GM21447 (cell line): ENCODE data around the gene SGPP2.
"Not testable (repeated sequence)": the region's sequence is repeated elsewhere in the genome, so short reads cannot be mapped to it uniquely, and the experiment has no call there.

ENCODE experiments used
- ATAC-seq: cut with Tn5 transposase; IDR thresholded peaks from one replicate; pipeline ENCODE4 v1.9.1; 2021; ENCODE audit not compliant: unreplicated experiment

The SGPP2 gene

DNA sequence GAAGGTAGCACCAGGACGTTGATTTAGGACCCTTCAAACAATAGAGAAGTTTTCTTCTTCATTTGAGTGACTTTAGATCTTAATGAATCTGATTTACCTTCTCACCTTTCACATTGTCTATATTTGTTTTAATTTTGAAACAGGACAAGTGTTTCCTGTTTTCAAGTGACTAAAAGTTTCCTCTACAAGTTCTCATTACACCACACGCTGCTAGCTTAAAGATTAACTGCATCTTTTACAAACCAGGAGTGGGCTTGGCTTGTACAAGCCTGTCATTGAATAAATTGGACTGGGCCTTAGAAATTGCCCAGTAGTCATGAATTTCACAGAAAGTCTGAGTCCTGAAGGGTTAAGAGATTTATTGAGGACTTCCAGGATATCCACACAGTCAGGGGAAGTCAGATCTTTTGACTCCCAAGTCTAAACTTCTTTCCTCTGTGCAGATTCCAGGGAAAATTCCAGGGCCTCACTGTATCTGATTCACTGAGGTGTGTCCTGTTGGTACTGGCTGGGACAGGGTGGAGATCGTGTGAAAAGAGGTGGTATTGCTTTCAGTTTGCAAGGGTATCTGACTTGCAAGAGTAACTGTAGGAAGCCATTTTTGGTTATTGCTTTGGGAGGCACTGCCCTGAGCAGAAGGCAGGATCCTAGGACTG is 3.4 kb downstream of the SGPP2 start:
- peak; percentile 50 for ATAC-seq

- ATAC-seq = no peak
These were observed 5.7 kb downstream of the SGPP2 start for GRCh38 chr2:222430071-222430470.

GRCh38 chr2:222430681-222431080 is 6.3 kb downstream of the SGPP2 start:
- ATAC-seq = no peak

DNA sequence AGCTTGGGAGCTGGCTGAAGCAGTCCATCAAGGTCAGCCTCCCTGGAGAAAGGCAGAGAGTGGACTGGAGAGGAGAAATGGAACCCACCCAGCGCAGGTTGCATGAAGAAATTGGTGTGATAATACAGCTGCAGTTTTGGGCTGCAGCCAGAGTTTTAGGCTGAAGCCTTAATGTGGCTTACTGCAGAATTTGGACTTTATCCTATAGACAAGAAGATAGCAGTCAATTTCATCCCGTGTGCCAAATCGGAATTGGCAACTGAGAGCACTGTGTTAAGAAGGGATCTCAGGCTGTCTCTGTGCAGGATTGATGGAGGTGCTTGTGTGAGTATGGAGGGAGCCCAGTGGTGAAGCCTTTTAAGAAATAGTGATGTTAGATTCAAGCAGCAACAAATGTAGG is 7.5 kb downstream of the SGPP2 start:
- no peak for ATAC-seq

DNA sequence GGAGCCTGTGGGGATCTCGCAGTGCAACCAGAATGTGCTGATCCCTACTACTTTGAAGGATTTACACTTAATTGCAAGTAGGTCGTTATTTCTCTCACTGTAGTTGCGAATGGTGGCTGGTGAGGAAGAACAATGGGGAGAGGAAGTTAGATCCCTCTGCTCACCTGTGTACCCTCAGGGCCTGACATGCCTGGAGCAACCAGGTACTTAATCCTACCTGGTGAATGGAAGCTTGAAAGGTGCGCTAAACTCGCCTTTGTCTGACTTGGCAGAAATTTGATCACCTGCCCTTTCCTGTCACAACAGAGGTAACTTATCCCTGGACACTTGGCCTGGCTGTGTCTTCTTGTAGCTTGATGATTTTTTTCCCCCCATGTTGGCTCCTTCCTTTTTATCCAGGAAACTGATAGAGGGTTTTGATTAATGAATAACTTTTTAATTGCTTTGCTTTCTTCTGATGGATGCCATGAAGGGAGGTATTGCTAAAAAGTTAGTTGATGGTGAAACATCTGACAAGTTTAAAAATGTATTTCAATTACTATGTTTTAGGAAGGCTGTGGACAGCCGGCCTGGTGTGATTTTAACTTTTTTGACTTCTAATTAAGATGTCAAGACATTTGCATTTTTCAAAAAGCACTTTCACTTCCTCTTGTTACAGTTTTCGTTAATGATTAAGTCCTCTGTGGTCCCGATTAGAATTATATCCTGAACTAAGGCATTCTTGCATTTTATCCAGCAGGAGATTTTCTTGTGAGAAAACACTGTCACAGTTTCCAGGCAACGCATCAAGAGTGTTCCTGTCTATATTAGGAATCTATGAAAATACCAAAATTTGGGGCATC is 9.2 kb downstream of the SGPP2 start:
- ATAC-seq = peak; percentile 75

- peak; percentile 44 for ATAC-seq
These were observed 9.9 kb downstream of the SGPP2 start for GRCh38 chr2:222434204-222434603.

DNA sequence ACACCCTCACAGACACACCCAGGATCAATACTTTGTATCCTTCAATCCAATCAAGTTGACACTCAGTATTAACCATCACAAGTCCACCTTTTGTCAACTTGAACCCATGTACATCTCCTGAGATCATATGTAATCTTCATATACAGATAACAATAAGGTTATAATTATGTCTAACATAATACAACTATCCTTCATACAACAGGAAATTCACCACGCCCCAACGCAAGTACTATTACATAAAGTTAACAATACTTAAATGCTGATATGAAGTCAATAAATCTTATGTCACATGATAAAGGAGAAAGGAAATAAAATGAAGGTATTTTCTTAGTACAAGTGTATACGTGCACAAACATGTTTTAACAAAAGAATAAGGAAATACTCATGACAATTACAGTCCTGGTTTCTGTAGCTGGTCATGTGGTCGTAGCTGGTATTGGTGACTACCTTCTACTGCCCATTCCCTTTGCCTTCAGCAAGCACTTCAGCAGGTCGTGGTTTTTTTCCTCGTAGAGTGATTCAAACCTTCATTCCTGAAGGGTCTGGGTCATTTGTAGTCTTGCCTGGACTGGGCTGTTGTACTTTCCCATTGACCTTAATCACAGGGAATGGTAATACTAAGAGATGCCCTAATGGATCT is 11.2 kb downstream of the SGPP2 start:
- not testable (repeated sequence) for ATAC-seq

- ATAC-seq = no peak
These were observed 11.7 kb downstream of the SGPP2 start for GRCh38 chr2:222436040-222436413.

DNA sequence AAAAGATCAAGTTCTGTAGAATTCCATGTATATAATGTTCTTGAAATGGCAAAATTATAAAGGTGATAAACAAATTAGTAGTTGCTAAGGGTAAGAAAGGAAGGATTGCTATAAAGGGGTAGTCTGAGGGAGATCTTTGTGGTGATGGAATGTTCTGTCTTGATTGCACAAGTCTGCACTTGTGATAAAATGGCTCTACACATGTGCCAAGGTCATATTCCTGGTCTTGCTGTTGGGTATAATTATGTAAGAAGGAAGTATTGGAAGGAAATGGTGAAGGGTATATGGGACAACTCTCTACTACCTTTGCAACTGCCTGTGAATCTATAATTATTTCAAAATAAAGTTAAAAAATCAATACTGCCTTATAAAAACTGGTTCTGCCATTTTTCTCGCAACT is 15.3 kb downstream of the SGPP2 start:
- ATAC-seq = no peak

DNA sequence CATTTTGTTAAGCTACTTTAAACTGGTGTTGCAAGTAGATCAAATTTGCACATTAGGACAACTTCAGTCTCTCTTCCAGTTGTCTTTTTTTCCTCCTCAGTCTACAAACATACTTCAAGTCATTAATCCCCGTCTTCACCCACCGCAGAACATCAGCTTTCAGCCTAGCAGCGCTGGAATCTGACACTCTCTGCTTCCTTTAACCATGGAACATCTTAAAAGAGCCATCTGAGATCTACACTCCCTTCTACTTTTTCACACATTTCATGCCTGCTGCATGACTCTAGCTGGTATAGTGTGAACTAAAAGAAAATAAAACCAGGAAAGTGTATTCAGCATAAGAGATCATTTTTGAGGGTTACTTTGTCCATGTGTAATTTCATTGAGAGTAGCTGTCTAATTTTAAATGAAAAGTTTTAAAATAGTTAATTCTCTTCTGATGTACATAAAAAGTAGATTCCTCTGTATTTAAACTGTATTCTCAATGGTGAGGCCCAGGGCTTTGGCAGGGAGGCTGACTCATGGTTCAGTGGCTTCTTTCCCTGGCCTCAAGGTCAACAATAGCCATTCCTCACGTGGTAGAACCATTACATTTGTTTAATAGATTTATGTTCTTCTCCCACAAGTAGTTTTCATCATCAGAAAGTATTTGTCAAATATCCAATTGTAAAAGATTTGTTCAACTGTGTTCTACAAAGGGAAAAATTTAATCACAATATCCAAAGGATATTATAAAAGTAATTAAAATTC is 16.5 kb downstream of the SGPP2 start:
- ATAC-seq = no peak

GRCh38 chr2:222442665-222443064 is 18.3 kb downstream of the SGPP2 start:
- no peak for ATAC-seq

GRCh38 chr2:222445227-222445626 is 20.9 kb downstream of the SGPP2 start:
- ATAC-seq = no peak

GRCh38 chr2:222447131-222447530 is 22.8 kb downstream of the SGPP2 start:
- no peak for ATAC-seq

DNA sequence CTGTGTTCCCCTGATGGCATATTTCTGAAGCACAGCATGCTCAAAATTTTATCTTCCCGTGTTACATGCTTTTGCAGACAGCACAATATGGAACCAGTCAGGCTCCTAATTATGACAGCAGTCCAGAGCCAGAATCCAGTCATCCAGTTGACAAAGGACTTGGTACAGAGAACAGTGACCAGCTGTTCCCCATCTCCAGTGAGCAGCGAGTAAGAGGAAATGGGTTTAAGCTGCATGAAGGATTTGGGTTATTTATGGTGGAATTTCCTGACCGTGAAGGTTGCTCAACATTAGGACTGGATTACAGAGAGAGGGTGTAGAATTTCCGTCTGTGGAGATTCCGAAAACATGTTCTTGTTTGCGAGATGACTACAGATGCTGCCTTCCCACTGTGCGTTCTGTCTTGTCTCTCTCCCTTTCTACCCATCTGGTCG is 24.4 kb downstream of the SGPP2 start:
- no peak for ATAC-seq

- no peak for ATAC-seq
These were observed 25.7 kb downstream of the SGPP2 start for GRCh38 chr2:222450021-222450420.

DNA sequence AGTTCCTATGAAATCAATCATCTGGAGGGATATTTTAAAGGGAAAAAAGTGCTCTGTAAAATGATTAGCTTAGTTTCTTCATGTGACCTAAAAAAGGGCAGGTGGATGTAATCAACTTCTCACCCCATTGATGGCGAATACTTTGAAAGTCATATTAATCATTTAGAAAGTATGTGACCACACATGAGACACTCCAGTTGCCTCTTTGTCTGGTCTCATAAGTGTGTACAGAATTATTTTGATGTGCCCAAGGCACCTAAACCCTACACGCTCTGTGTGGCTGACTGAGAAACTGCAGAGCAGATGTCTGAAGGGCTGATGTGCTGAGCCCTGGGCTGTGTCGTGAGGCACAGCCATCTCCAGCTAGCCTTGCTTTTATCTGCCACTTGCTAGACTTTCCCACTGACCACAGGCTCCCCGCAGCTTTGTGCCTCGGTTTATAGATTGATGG is 26.9 kb downstream of the SGPP2 start:
- peak; percentile 99 for ATAC-seq

GRCh38 chr2:222452422-222452950 is 28.1 kb downstream of the SGPP2 start:
- ATAC-seq = no peak

- ATAC-seq = no peak
These were observed 32.2 kb downstream of the SGPP2 start for GRCh38 chr2:222456479-222457077.

DNA sequence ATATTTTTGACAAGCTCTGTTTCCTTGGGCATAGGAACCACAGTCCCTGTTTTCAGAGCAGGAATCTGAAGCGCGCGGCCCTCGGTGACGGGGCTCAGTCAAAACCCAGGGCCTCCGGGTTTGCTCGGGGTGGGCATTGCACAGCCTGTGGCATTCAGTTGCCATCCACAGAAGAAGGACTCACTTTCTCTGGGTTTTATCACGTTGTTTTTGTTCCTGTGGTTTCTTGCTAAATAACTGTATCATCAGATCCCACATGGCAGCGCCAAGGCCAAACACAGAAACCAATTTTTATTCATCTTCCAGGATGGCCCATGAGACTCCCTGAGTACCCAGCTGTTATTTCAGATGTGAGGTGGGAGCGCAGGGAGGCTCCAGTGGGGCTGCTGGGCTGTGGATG is 35.6 kb downstream of the SGPP2 start:
- ATAC-seq = no peak

DNA sequence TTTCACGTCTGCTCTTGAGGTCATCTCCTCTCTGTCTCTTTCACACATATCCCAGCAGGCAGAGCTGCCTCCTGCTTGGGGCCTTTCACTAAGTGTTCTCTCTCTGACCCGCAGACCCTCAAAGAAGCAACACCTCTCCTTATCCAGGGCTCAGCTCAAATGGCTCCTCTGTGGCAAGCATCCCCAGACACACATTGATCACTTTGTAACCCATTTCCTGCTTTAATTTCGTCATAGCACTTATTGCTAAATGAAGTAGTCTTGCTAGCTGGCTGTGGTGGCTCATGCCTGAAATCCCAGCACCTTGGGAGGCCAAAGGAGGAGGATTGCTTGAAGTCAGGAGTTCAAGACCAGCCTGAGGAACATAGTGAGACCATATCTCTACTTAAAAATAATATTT is 41.4 kb downstream of the SGPP2 start:
- ATAC-seq = no peak

- ATAC-seq = no peak
These were observed 44.0 kb downstream of the SGPP2 start for GRCh38 chr2:222468346-222468745.
